HepG2 (cell line): ENCODE measurements around the gene P3H3. TPM values are rescaled to one million over a fixed set of nuclear protein-coding genes. Genes with fewer than 3 reads are reported as not detected.
A peak's percentile ranks its signal among the peaks of the same experiment; 100 is the strongest.

Experiments used
- DDIT3 ChIP-seq: sonication (generic); formaldehyde crosslinking; IDR thresholded peaks from 2 replicates; pipeline ENCODE4 v1.4.0; 2020; ENCODE audit warnings: mild to moderate bottlenecking, missing genetic modification reagents
- IKZF4 ChIP-seq: sonication (generic); formaldehyde crosslinking; IDR thresholded peaks from 2 replicates; pipeline ENCODE4 v1.5.1; 2020; ENCODE audit warnings: borderline replicate concordance, mild to moderate bottlenecking, low read depth, missing genetic modification reagents; ENCODE audit errors: not compliant biosample characterization
- IKZF5 ChIP-seq: IDR thresholded peaks from 2 replicates; pipeline ENCODE4 v1.6.1; 2018; ENCODE audit warnings: missing genetic modification reagents, mild to moderate bottlenecking, missing compliant biosample characterization
- KIAA2018 ChIP-seq: sonication (generic); formaldehyde crosslinking; IDR thresholded peaks from 2 replicates; pipeline ENCODE4 v1.5.0; 2020; ENCODE audit warnings: mild to moderate bottlenecking, missing genetic modification reagents, borderline replicate concordance
- RBAK ChIP-seq: sonication (generic); formaldehyde crosslinking; IDR thresholded peaks from 2 replicates; pipeline ENCODE4 v1.5.1; 2020; ENCODE audit warnings: mild to moderate bottlenecking, missing genetic modification reagents
- SOX5 ChIP-seq: IDR thresholded peaks from 2 replicates; pipeline ENCODE4 v1.6.1; 2016; ENCODE audit warnings: borderline replicate concordance
- TFAP4 ChIP-seq: sonication (generic); IDR thresholded peaks from 2 replicates; pipeline ENCODE4 v1.6.1; 2016; ENCODE audit warnings: low read depth, borderline replicate concordance
- ZBTB42 ChIP-seq: sonication (generic); formaldehyde crosslinking; IDR thresholded peaks from 2 replicates; pipeline ENCODE4 v1.5.0; 2020; ENCODE audit warnings: mild to moderate bottlenecking, missing genetic modification reagents
- ZKSCAN5 ChIP-seq: sonication (generic); formaldehyde crosslinking; IDR thresholded peaks from 2 replicates; pipeline ENCODE4 v1.5.1; 2020; ENCODE audit warnings: mild to moderate bottlenecking, missing genetic modification reagents
- ZNF205 ChIP-seq: IDR thresholded peaks from 2 replicates; pipeline ENCODE4 v1.6.1; 2018; ENCODE audit warnings: missing biosample characterization, missing genetic modification reagents
- ZNF546 ChIP-seq: sonication (generic); formaldehyde crosslinking; conservative IDR thresholded peaks from 2 replicates; pipeline ENCODE4 v1.8.1; 2023; ENCODE audit warnings: mild to moderate bottlenecking, missing genetic modification reagents
- ZNF678 ChIP-seq: sonication (generic); formaldehyde crosslinking; IDR thresholded peaks from 2 replicates; pipeline ENCODE4 v1.4.0; 2020; ENCODE audit warnings: mild to moderate bottlenecking, missing genetic modification reagents
- ZNF703 ChIP-seq: sonication (generic); formaldehyde crosslinking; IDR thresholded peaks from 2 replicates; pipeline ENCODE4 v1.5.1; 2020; ENCODE audit warnings: missing genetic modification reagents, mild to moderate bottlenecking, moderate library complexity, borderline replicate concordance
- ZNF710 ChIP-seq: sonication (generic); formaldehyde crosslinking; IDR thresholded peaks from 2 replicates; pipeline ENCODE4 v1.5.0; 2020; ENCODE audit warnings: mild to moderate bottlenecking, missing genetic modification reagents, borderline replicate concordance
- ZSCAN12 ChIP-seq: sonication (generic); formaldehyde crosslinking; IDR thresholded peaks from 2 replicates; pipeline ENCODE4 v1.9.0; 2021; ENCODE audit warnings: mild to moderate bottlenecking, missing genetic modification reagents
- polyA plus RNA-seq, 8 experiments: library from polyadenylated mRNA; depleted of rRNA in 3 of 8; stranded (reverse) in 7 of 8; unstranded in 1 of 8; fragments of >200 nt; fragmentation: Illumina TruSeq in 4 of 8; extraction: Trizol in 4 of 8; gene quantifications; 2 replicates each; pipeline versions ENCODE4 v1.2.1 to v1.2.3, GENCODE V29; 2011 to 2016; ENCODE audit warnings: low read depth in 4 of 8, missing spikeins in 1 of 8, mixed read lengths in 1 of 8; ENCODE audit not compliant: insufficient read depth in 1 of 8
- total RNA-seq, 5 experiments: library from RNA; depleted of rRNA; stranded (reverse); fragments of >200 nt; fragmentation: Illumina TruSeq; extraction: Trizol; gene quantifications; 2 replicates each; pipeline ENCODE4 v1.2.3, GENCODE V29; 2016; ENCODE audit warnings: low read depth in 1 of 5

Gene P3H3
- total and polyA plus RNA-seq, 2 of the 13 experiments (the other 11 are each of a cell fraction or from before 2014, with no cell fraction given), result 20.1 to 20.5 TPM

- TF ChIP-seq KIAA2018 (CRISPR knock-in tag), result no peak
- TF ChIP-seq SOX5 (CRISPR knock-in tag), result peak; percentile 52; the same call in 1 of the 2 replicates
- peak; percentile 64; the same call in 1 of the 2 replicates for TF ChIP-seq ZNF205 (CRISPR knock-in tag)
- peak; percentile 59; the same call in 1 of the 2 replicates for TF ChIP-seq TFAP4
- no peak for TF ChIP-seq ZNF678 (CRISPR knock-in tag)
- peak; percentile 74; the same call in 1 of the 2 replicates for TF ChIP-seq ZNF710 (CRISPR knock-in tag)
- peak; percentile 40 for TF ChIP-seq IKZF4 (CRISPR knock-in tag)
- TF ChIP-seq ZKSCAN5 (CRISPR knock-in tag), result peak; percentile 77; the same call in 1 of the 2 replicates
- TF ChIP-seq RBAK (CRISPR knock-in tag), result no peak
- TF ChIP-seq IKZF5 (CRISPR knock-in tag), result peak; percentile 71
- TF ChIP-seq ZNF546 (CRISPR knock-in tag), result no peak
- TF ChIP-seq DDIT3 (CRISPR knock-in tag), result no peak
- TF ChIP-seq ZBTB42, result peak; percentile 72; the same call in 1 of the 2 replicates
- no peak for TF ChIP-seq ZNF703
- no peak for TF ChIP-seq ZSCAN12 (CRISPR knock-in tag)
Observed at GRCh38 chr12:6778574-6779550, 49.3 kb upstream of the P3H3 start (continued).
